Neural cell (in vitro differentiated cells): Measurements from ENCODE around the gene PHB1. TPM values are rescaled to one million over a fixed set of nuclear protein-coding genes. Genes with fewer than 3 reads are reported as not detected.

ENCODE experiments used
- H2AFZ ChIP-seq: fragments of 200-600, 300-800 bp; sonication (generic), shearing (Covaris generic); 2 replicates; pipeline ENCODE4 v1.6.0; 2014; ENCODE audit warnings: low read depth, mild to moderate bottlenecking, antibody characterized with exemption, low read length, moderate library complexity
- H3F3A ChIP-seq: fragments of 200-600 bp; shearing (Covaris generic); 2 replicates; pipeline ENCODE4 v1.6.1; 2016; ENCODE audit warnings: mild to moderate bottlenecking, moderate library complexity, mixed read lengths, antibody characterized with exemption, low read length; ENCODE audit not compliant: insufficient read depth, poor library complexity, severe bottlenecking
- H3K27ac ChIP-seq: fragments of 200-600, 300-800 bp; sonication (generic), shearing (Covaris generic); 2 replicates; pipeline ENCODE4 v1.5.1; 2014; ENCODE audit warnings: mild to moderate bottlenecking, low read length, moderate library complexity
- H3K27me3 ChIP-seq: fragments of 300-800, 200-600 bp; sonication (generic), shearing (Covaris generic); 2 replicates; pipeline ENCODE4 v1.6.0; 2014; ENCODE audit warnings: mild to moderate bottlenecking, low read depth, low read length, moderate library complexity; ENCODE audit not compliant: insufficient read depth
- H3K36me3 ChIP-seq: fragments of 300-800, 200-600 bp; sonication (generic), shearing (Covaris generic); 2 replicates; pipeline ENCODE4 v1.5.1; 2014; ENCODE audit warnings: mild to moderate bottlenecking, antibody characterized with exemption, low read length, moderate library complexity; ENCODE audit not compliant: insufficient read depth
- H3K4me2 ChIP-seq: fragments of 300-800, 200-600 bp; sonication (generic), shearing (Covaris generic); 2 replicates; pipeline ENCODE4 v1.6.0; 2014; ENCODE audit warnings: mild to moderate bottlenecking, low read length
- H3K4me3 ChIP-seq: fragments of 300-800, 200-600 bp; sonication (generic), shearing (Covaris generic); 2 replicates; pipeline ENCODE4 v1.5.1; 2014; ENCODE audit warnings: mild to moderate bottlenecking, low read length, moderate library complexity
- H3K79me2 ChIP-seq: fragments of 200-600 bp; shearing (Covaris generic); replicated peaks from 2 replicates; pipeline ENCODE4 v1.6.0; 2014; ENCODE audit warnings: mild to moderate bottlenecking, low read length, moderate library complexity; ENCODE audit not compliant: insufficient read depth
- H3K9ac ChIP-seq: fragments of 300-800, 200-600 bp; sonication (generic), shearing (Covaris generic); 2 replicates; pipeline ENCODE4 v1.6.1; 2016; ENCODE audit warnings: mild to moderate bottlenecking, low read length, mixed read lengths
- H3K9me2 ChIP-seq: fragments of 200-600 bp; shearing (Covaris generic); 2 replicates; pipeline ENCODE4 v1.6.1; 2016; ENCODE audit warnings: mild to moderate bottlenecking, low read length, mixed read lengths; ENCODE audit not compliant: insufficient read depth
- H3K9me3 ChIP-seq: fragments of 200-600, 300-800 bp; sonication (generic), shearing (Covaris generic); 2 replicates; pipeline ENCODE4 v1.6.1; 2016; ENCODE audit warnings: mild to moderate bottlenecking, mixed run types, low read length, moderate library complexity, mixed read lengths
- H4K20me1 ChIP-seq: fragments of 200-600 bp; shearing (Covaris generic); 2 replicates; pipeline ENCODE4 v1.6.1; 2016; ENCODE audit warnings: mild to moderate bottlenecking, mixed run types; ENCODE audit not compliant: insufficient read depth
- EP300 ChIP-seq: fragments of 450-650 bp; conservative IDR thresholded peaks from 2 replicates; pipeline ENCODE4 v1.6.1; 2014; ENCODE audit warnings: antibody characterized with exemption, mild to moderate bottlenecking, moderate library complexity; ENCODE audit not compliant: poor library complexity, severe bottlenecking
- EZH2 ChIP-seq: fragments of 200-600, 300-800 bp; shearing (Covaris generic), sonication (generic); IDR thresholded peaks from 2 replicates; pipeline ENCODE4 v1.6.1; 2014; ENCODE audit warnings: antibody characterized with exemption, low read length, borderline replicate concordance, mild to moderate bottlenecking; ENCODE audit not compliant: insufficient read depth, poor library complexity, severe bottlenecking
- MXI1 ChIP-seq: fragments of 450-650 bp; conservative IDR thresholded peaks from 2 replicates; pipeline ENCODE4 v1.6.1; 2014; ENCODE audit warnings: antibody characterized with exemption, mild to moderate bottlenecking; ENCODE audit not compliant: poor library complexity, severe bottlenecking
- POLR2AphosphoS5 ChIP-seq: IDR thresholded peaks from 2 replicates; pipeline ENCODE4 v1.6.1; 2012
- RAD21 ChIP-seq: fragments of 450-650 bp; conservative IDR thresholded peaks from 2 replicates; pipeline ENCODE4 v1.6.1; 2014; ENCODE audit warnings: antibody characterized with exemption, mild to moderate bottlenecking, moderate library complexity
- SMC3 ChIP-seq: fragments of 450-650 bp; conservative IDR thresholded peaks from 2 replicates; pipeline ENCODE4 v1.6.1; 2014; ENCODE audit warnings: antibody characterized with exemption, mild to moderate bottlenecking, moderate library complexity; ENCODE audit not compliant: poor library complexity
- TAF1 ChIP-seq: IDR thresholded peaks from 2 replicates; pipeline ENCODE4 v1.6.1; 2012; ENCODE audit warnings: low read depth
- polyA plus RNA-seq: library from polyadenylated mRNA; depleted of rRNA; stranded (reverse); fragments of >200 nt; gene quantifications from 2 replicates; pipeline ENCODE4 v1.2.3, GENCODE V29; 2014
- TF ChIP-seq, protein P1 (sequence below): fragments of 450-650 bp; IDR thresholded peaks from 2 replicates; pipeline ENCODE4 v1.5.1; 2014; ENCODE audit warnings: antibody characterized with exemption, mild to moderate bottlenecking, moderate library complexity; ENCODE audit not compliant: poor library complexity, severe bottlenecking
- TF ChIP-seq, protein P2 (sequence below): IDR thresholded peaks from 2 replicates; pipeline ENCODE4 v1.6.1; 2012; ENCODE audit warnings: borderline replicate concordance

The PHB1 gene
- polyA plus RNA-seq, 1 donor from 2014 or later, result 99.0 TPM

DNA sequence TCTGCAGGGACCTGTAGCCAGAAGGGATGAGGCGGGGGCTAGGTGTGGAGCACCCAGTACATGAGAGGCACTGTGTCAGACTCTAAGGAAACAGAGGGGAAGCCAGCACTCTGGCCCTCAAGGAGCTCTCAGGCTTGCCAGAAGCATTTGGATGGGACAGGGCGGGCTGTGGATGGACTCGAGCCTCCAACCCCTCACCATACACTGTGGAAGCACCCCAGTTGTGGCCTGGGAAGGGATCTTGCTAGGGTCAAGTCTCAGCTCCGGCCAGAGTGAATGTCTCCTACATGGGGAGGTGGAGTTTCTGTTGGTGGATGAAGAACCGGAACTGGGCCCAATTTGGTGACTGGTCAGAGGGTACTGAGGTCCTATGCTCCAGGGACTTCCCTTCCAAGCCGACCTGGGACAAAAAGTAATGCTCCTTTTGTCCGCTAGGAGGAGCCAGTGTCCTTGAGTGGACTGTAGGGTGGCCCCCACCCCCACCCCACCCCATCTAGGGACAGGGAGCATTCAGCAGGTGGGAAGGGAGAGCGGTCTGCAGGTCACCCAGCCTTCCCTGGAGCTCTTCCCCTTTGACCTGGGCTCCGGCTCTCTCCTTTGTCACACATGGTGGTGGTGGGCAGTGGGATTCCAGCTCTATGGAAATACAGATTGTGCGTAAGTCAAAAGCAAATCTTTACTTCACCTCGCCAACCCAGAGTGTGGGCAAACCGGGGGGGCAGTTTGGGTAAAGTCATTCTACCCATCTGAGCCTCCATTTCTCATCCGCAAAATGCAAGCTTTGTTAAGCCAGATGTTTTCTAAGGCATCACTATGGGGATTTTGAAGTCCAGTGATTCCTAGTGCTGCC, 20.4 kb upstream of the PHB1 start:
- no peak overlapping the region for H3K9ac ChIP-seq
- no peak overlapping the region for H3K27ac ChIP-seq
- no peaks in the 10 kb centered on the region for H3K9me3 ChIP-seq
- no peaks in the 10 kb centered on the region for H3K36me3 ChIP-seq
- TF ChIP-seq, protein P1, sequence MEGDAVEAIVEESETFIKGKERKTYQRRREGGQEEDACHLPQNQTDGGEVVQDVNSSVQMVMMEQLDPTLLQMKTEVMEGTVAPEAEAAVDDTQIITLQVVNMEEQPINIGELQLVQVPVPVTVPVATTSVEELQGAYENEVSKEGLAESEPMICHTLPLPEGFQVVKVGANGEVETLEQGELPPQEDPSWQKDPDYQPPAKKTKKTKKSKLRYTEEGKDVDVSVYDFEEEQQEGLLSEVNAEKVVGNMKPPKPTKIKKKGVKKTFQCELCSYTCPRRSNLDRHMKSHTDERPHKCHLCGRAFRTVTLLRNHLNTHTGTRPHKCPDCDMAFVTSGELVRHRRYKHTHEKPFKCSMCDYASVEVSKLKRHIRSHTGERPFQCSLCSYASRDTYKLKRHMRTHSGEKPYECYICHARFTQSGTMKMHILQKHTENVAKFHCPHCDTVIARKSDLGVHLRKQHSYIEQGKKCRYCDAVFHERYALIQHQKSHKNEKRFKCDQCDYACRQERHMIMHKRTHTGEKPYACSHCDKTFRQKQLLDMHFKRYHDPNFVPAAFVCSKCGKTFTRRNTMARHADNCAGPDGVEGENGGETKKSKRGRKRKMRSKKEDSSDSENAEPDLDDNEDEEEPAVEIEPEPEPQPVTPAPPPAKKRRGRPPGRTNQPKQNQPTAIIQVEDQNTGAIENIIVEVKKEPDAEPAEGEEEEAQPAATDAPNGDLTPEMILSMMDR, result no peak
- TF ChIP-seq, protein P2, sequence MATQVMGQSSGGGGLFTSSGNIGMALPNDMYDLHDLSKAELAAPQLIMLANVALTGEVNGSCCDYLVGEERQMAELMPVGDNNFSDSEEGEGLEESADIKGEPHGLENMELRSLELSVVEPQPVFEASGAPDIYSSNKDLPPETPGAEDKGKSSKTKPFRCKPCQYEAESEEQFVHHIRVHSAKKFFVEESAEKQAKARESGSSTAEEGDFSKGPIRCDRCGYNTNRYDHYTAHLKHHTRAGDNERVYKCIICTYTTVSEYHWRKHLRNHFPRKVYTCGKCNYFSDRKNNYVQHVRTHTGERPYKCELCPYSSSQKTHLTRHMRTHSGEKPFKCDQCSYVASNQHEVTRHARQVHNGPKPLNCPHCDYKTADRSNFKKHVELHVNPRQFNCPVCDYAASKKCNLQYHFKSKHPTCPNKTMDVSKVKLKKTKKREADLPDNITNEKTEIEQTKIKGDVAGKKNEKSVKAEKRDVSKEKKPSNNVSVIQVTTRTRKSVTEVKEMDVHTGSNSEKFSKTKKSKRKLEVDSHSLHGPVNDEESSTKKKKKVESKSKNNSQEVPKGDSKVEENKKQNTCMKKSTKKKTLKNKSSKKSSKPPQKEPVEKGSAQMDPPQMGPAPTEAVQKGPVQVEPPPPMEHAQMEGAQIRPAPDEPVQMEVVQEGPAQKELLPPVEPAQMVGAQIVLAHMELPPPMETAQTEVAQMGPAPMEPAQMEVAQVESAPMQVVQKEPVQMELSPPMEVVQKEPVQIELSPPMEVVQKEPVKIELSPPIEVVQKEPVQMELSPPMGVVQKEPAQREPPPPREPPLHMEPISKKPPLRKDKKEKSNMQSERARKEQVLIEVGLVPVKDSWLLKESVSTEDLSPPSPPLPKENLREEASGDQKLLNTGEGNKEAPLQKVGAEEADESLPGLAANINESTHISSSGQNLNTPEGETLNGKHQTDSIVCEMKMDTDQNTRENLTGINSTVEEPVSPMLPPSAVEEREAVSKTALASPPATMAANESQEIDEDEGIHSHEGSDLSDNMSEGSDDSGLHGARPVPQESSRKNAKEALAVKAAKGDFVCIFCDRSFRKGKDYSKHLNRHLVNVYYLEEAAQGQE, result no peak
- TF ChIP-seq MXI1 (no peak), TAF1 (no peak), EZH2 (no peak), POLR2AphosphoS5 (no peak), RAD21 (no peak), SMC3 (no peak), EP300 (no peak)
- H3K27me3 ChIP-seq, result no peaks in the 10 kb centered on the region
- H2AFZ ChIP-seq, result no peak overlapping the region
- no peaks in the 10 kb centered on the region for H3K9me2 ChIP-seq
- H3F3A ChIP-seq, result no peaks in the 10 kb centered on the region
- no peaks in the 10 kb centered on the region for H4K20me1 ChIP-seq
- no peak overlapping the region for H3K4me3 ChIP-seq
- H3K79me2 ChIP-seq, result no peaks in the 10 kb centered on the region
- no peak overlapping the region for H3K4me2 ChIP-seq

DNA sequence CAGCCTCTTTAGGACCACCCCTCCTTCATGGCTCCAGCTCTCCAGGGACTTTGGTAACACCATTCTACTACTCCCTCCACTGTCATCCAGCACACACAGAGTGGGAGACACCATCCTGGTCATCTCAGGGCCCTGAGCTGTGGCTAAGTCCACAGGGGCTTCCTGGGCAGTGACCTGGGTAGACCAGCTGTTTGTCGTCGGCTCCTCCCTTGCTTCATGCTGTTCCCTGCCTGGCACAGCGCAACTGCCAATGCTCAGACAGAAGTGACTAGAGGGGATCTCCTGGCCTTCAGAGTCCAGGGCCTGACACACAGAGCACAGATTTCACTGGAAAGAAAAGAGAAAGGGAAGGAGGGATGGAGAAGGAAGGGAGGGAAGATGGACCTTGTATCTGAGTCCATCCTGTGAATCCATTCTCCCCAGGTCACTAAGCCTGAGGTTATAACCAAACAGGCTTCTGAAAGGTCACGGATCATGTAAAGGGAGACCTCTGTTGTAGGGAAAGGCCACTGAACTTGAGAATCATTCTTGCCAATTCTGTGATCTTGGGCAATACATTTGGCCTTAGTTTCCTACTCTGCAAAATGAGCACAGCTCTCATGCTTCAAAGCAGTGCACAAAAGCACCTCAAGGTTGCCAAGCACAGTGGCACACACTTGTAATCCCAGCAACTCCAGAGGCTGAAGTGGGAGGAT, 18.5 kb upstream of the PHB1 start:
- Histone ChIP-seq H3K9me3 (no peaks in the 10 kb centered on the region), H3K27me3 (no peaks in the 10 kb centered on the region), H3K4me2 (no peak overlapping the region), H3K79me2 (no peaks in the 10 kb centered on the region), H3K4me3 (no peak overlapping the region), H3K27ac (no peak overlapping the region), H3K9ac (no peak overlapping the region), H4K20me1 (no peaks in the 10 kb centered on the region), H3K36me3 (no peaks in the 10 kb centered on the region), H3F3A (no peaks in the 10 kb centered on the region), H2AFZ (no peak overlapping the region), H3K9me2 (no peaks in the 10 kb centered on the region)
- TF ChIP-seq EP300, result no peak
- TF ChIP-seq, protein P1, result no peak
- TF ChIP-seq EZH2, result no peak
- no peak for TF ChIP-seq POLR2AphosphoS5
- TF ChIP-seq RAD21, result no peak
- TF ChIP-seq, protein P2, result no peak
- TF ChIP-seq SMC3, result no peak
- no peak for TF ChIP-seq TAF1
- TF ChIP-seq MXI1, result no peak
